ENCODE data around the gene UBE2E2.

The UBE2E2 gene

DNA sequence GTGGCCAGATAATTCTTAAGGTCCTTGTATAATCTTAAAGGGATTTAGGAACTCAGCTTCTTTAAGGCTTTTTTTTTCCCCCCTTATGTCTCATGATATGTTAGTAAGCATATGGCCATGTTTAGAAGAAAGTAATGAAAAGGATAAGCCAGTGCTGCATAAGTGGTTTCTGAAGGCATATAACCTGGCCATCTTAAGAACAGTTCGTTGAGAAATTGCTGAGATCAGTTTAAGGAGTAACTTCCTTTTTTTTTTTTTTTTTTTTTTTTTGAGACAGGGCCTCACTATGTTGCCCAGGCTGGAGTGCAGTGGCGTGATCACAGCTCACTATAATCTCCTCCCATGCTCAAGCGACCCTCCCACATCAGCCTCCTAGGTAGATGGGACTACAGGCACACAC is 51.7 kb downstream of the UBE2E2 start:
- H3K27ac ChIP-seq, result no peak overlapping the region
- peaks cover 4 to 8% of the 10 kb centered on the region in 2 experiments for H3K4me1 ChIP-seq (ENCODE audit: control insufficient read depth in 1 of 2, insufficient read depth in 1 of 2, low read depth in 1 of 2, low read length in 1 of 2)
- no peak overlapping the region for H3K4me3 ChIP-seq (ENCODE audit: low read depth in 1 of 2, low read length in 1 of 2)
- TF ChIP-seq, protein P1, sequence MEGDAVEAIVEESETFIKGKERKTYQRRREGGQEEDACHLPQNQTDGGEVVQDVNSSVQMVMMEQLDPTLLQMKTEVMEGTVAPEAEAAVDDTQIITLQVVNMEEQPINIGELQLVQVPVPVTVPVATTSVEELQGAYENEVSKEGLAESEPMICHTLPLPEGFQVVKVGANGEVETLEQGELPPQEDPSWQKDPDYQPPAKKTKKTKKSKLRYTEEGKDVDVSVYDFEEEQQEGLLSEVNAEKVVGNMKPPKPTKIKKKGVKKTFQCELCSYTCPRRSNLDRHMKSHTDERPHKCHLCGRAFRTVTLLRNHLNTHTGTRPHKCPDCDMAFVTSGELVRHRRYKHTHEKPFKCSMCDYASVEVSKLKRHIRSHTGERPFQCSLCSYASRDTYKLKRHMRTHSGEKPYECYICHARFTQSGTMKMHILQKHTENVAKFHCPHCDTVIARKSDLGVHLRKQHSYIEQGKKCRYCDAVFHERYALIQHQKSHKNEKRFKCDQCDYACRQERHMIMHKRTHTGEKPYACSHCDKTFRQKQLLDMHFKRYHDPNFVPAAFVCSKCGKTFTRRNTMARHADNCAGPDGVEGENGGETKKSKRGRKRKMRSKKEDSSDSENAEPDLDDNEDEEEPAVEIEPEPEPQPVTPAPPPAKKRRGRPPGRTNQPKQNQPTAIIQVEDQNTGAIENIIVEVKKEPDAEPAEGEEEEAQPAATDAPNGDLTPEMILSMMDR (IDR thresholded peaks at IDR 0.05), result no peak
- no peaks in the 10 kb centered on the region for H3K9me3 ChIP-seq
- no peaks in the 10 kb centered on the region for H3K36me3 ChIP-seq
- no peaks in the 10 kb centered on the region for H3K27me3 ChIP-seq

GRCh38 chr3:23256741-23257435 is 53.8 kb downstream of the UBE2E2 start:
- Histone ChIP-seq H3K4me3 (ENCODE audit: low read depth in 1 of 2, low read length in 1 of 2) (no peak overlapping the region), H3K36me3 (no peaks in the 10 kb centered on the region), H3K27ac (no peak overlapping the region), H3K4me1 (ENCODE audit: control insufficient read depth in 1 of 2, insufficient read depth in 1 of 2, low read depth in 1 of 2, low read length in 1 of 2) (peaks cover 4 to 8% of the 10 kb centered on the region in 2 experiments), H3K27me3 (no peaks in the 10 kb centered on the region), H3K9me3 (no peaks in the 10 kb centered on the region)
- TF ChIP-seq, protein P1 (IDR thresholded peaks at IDR 0.05), result no peak

GRCh38 chr3:23258110-23258509 is 55.0 kb downstream of the UBE2E2 start:
- Histone ChIP-seq H3K4me3 (ENCODE audit: low read depth in 1 of 2, low read length in 1 of 2) (no peak overlapping the region), H3K4me1 (ENCODE audit: control insufficient read depth in 1 of 2, insufficient read depth in 1 of 2, low read depth in 1 of 2, low read length in 1 of 2) (peaks cover 4 to 8% of the 10 kb centered on the region in 2 experiments), H3K27ac (no peak overlapping the region), H3K27me3 (no peaks in the 10 kb centered on the region), H3K36me3 (no peaks in the 10 kb centered on the region), H3K9me3 (no peaks in the 10 kb centered on the region)
- TF ChIP-seq, protein P1 (IDR thresholded peaks at IDR 0.05), result no peak

GRCh38 chr3:23259515-23259914 is 56.4 kb downstream of the UBE2E2 start:
- Histone ChIP-seq H3K27me3 (no peaks in the 10 kb centered on the region), H3K4me3 (ENCODE audit: low read depth in 1 of 2, low read length in 1 of 2) (no peak overlapping the region), H3K9me3 (no peaks in the 10 kb centered on the region), H3K4me1 (ENCODE audit: control insufficient read depth in 1 of 2, insufficient read depth in 1 of 2, low read depth in 1 of 2, low read length in 1 of 2) (peaks cover 3 to 8% of the 10 kb centered on the region in 2 experiments), H3K27ac (no peak overlapping the region), H3K36me3 (no peaks in the 10 kb centered on the region)
- TF ChIP-seq, protein P1 (IDR thresholded peaks at IDR 0.05), result no peak

DNA sequence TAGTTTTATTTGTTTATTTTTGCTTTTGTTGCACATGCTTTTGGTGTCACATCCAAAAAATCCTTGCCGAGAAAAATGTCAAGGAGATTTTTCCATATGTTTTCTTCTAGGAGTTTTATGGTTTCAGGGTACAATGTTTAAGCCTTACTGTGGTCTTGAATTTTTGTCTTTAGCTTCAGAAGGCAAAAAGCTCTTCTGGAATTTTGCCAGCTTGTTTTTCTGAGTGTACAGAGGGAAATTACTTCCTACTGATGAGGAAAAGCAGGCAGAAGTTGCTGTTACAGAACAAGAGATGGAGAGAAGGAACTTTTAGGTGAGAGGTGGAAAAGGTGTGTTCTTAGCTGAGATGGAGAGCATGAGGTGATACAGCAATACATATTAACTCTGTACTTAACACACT is 59.6 kb downstream of the UBE2E2 start:
- no peaks in the 10 kb centered on the region for H3K36me3 ChIP-seq
- TF ChIP-seq, protein P1 (IDR thresholded peaks at IDR 0.05), result no peak
- H3K27me3 ChIP-seq, result no peaks in the 10 kb centered on the region
- H3K9me3 ChIP-seq, result no peaks in the 10 kb centered on the region
- no peak overlapping the region for H3K4me3 ChIP-seq (ENCODE audit: low read depth in 1 of 2, low read length in 1 of 2)
- no peak overlapping the region for H3K27ac ChIP-seq
- H3K4me1 ChIP-seq (ENCODE audit: control insufficient read depth in 1 of 2, insufficient read depth in 1 of 2, low read depth in 1 of 2, low read length in 1 of 2), result no peaks in the 10 kb centered on the region

Measured in neutrophil (primary cell).